ENCODE measurements around the gene TP53RK. TPM values are rescaled to one million over a fixed set of nuclear protein-coding genes. Genes with fewer than 3 reads are reported as not detected.
A peak's percentile ranks its signal among the peaks of the same experiment; 100 is the strongest.

TP53RK gene
- total and polyA plus RNA-seq, 2 of the 13 experiments (the other 11 are each of a cell fraction or from before 2014, with no cell fraction given) = 12.9 to 25.5 TPM

- 0 out of 2 replicates have a peak, but pooled peaks have one; percentile 52 for TF ChIP-seq TRAFD1 (CRISPR knock-in tag; IDR thresholded peaks at IDR 0.05; ENCODE audit: borderline replicate concordance)
- TF ChIP-seq ZNF33B (CRISPR knock-in tag; IDR thresholded peaks at IDR 0.05) = no peak
- TF ChIP-seq, protein P1, sequence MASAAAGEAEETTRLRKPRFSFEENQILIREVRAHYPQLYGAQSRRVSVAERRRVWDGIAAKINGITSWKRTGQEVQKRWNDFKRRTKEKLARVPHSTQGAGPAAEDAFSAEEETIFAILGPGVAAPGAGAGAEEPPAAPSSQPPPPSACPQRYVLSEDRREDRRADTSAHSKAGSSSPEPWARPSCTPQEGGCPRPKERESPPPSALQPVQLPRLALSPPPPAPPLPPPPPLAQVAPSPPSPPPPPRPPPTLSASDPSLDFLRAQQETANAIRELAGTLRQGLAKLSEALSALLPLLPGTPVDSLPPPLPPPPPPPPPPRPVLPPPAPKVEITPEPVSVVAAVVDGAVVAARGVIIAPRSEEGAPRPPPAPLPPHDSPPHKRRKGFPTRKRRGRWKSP (CRISPR knock-in tag; IDR thresholded peaks at IDR 0.05) = no peak
- TF ChIP-seq ATF6 (CRISPR knock-in tag; conservative IDR thresholded peaks at IDR 0.05) = no peak
- TF ChIP-seq RBFOX2 (IDR thresholded peaks at IDR 0.05; ENCODE audit: low read depth, low read length) = no peak
- no peak for TF ChIP-seq HIVEP1 (CRISPR knock-in tag; IDR thresholded peaks at IDR 0.05)
- 0 out of 2 replicates have a peak, but pooled peaks have one; percentile 27 for TF ChIP-seq ZNF326 (CRISPR knock-in tag; IDR thresholded peaks at IDR 0.05; ENCODE audit: borderline replicate concordance)
- TF ChIP-seq SUZ12 (IDR thresholded peaks at IDR 0.05; ENCODE audit: low read depth, low read length) = no peak
- no peak for TF ChIP-seq ZBTB38 (CRISPR knock-in tag; IDR thresholded peaks at IDR 0.05)
- no peak for TF ChIP-seq ZNF317 (CRISPR knock-in tag; IDR thresholded peaks at IDR 0.05)
- TF ChIP-seq ZUFSP (CRISPR knock-in tag; IDR thresholded peaks at IDR 0.05; ENCODE audit: borderline replicate concordance) = no peak
- no peak for TF ChIP-seq BRCA1 (CRISPR knock-in tag; IDR thresholded peaks at IDR 0.05)
- TF ChIP-seq CCDC6 (CRISPR knock-in tag; IDR thresholded peaks at IDR 0.05) = no peak
- no peak for TF ChIP-seq PLSCR1 (CRISPR knock-in tag; IDR thresholded peaks at IDR 0.05; ENCODE audit: borderline replicate concordance)
- TF ChIP-seq ZNF430 (CRISPR knock-in tag; IDR thresholded peaks at IDR 0.05) = no peak
- no peak for TF ChIP-seq ZNF337 (CRISPR knock-in tag; IDR thresholded peaks at IDR 0.05; ENCODE audit: borderline replicate concordance, low read depth)
- no peak for TF ChIP-seq RXRB (CRISPR knock-in tag; IDR thresholded peaks at IDR 0.05; ENCODE audit: borderline replicate concordance)
- 0 out of 3 replicates have a peak, but pooled peaks have one; percentile 16 for TF ChIP-seq MXI1 (IDR thresholded peaks at IDR 0.05; ENCODE audit: borderline replicate concordance, low read depth, low read length)
- 0 out of 2 replicates have a peak, but pooled peaks have one; percentile 35 for TF ChIP-seq TSC22D2 (CRISPR knock-in tag; IDR thresholded peaks at IDR 0.05; ENCODE audit: borderline replicate concordance)
- no peak for TF ChIP-seq CEBPG (CRISPR knock-in tag; IDR thresholded peaks at IDR 0.05)
- TF ChIP-seq KLF16 (CRISPR knock-in tag; IDR thresholded peaks at IDR 0.05) = no peak
- no peak for TF ChIP-seq RAD51 (IDR thresholded peaks at IDR 0.05; ENCODE audit: borderline replicate concordance)
- TF ChIP-seq ZNF225 (CRISPR knock-in tag; IDR thresholded peaks at IDR 0.05) = no peak
- TF ChIP-seq GLI4 (CRISPR knock-in tag; IDR thresholded peaks at IDR 0.05; ENCODE audit: borderline replicate concordance) = peak; percentile 49; the same call in 1 of the 2 replicates
- no peak for TF ChIP-seq DMAP1 (CRISPR knock-in tag; IDR thresholded peaks at IDR 0.05)
These were observed 19.0 kb downstream of the TP53RK start (continued) for GRCh38 chr20:46670228-46670584.

All from HepG2 (cell line).